HEK293T (cell line): ENCODE data around the gene TNFSF13B.

ENCODE experiments used
- BHLHE40 ChIP-seq: fragments of 450-650 bp; IDR thresholded peaks from 2 replicates; pipeline ENCODE4 v1.6.1; 2016; ENCODE audit warnings: mild to moderate bottlenecking, moderate library complexity, borderline replicate concordance
- ELF4 ChIP-seq: fragments of 450-650 bp; IDR thresholded peaks from 2 replicates; pipeline ENCODE4 v1.6.1; 2017; ENCODE audit warnings: antibody characterized with exemption
- FOXA1 ChIP-seq: fragments of 450-650 bp; IDR thresholded peaks from 2 replicates; pipeline ENCODE4 v1.6.1; 2016; ENCODE audit warnings: mild to moderate bottlenecking
- L3MBTL2 ChIP-seq: fragments of 450-650 bp; conservative IDR thresholded peaks from 2 replicates; pipeline ENCODE4 v1.6.1; 2016; ENCODE audit warnings: mild to moderate bottlenecking
- LEF1 ChIP-seq: fragments of 450-650 bp; IDR thresholded peaks from 2 replicates; pipeline ENCODE4 v1.6.1; 2017; ENCODE audit warnings: mild to moderate bottlenecking, borderline replicate concordance
- SP1 ChIP-seq: fragments of 450-650 bp; IDR thresholded peaks from 2 replicates; pipeline ENCODE4 v1.6.1; 2017
- TARDBP ChIP-seq: fragments of 450-650 bp; IDR thresholded peaks from 2 replicates; pipeline ENCODE4 v1.6.1; 2016

DNA sequence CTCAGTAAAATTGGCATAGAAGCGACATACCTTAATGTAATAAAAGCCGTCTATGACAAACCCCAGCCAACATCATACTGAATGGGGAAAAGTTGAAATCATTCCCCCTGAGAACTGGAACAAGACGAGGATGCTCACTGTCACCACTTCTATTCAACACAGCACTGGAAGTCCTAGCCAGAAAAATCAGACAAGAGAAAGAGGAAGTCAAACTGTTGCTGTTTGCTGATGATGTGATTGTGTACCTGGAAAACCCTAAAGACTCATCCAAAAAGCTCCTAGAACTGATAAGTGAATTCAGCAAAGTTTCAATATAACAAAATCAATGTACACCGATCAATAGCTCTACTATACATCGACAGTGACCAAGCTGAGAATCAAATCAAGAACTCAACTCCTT, 63.3 kb downstream of the TNFSF13B start:
- no peak for TF ChIP-seq L3MBTL2
- TF ChIP-seq LEF1 = no peak
- no peak for TF ChIP-seq TARDBP
- TF ChIP-seq BHLHE40 = no peak
- no peak for TF ChIP-seq ELF4
- no peak for TF ChIP-seq SP1
- TF ChIP-seq FOXA1 = no peak
